GM19035 (cell line): ENCODE data around the gene ZEB1.
"Not testable (repeated sequence)": the region's sequence is repeated elsewhere in the genome, so short reads cannot be mapped to it uniquely, and the experiment has no call there.

ENCODE experiments used
- ATAC-seq: cut with Tn5 transposase; IDR thresholded peaks from one replicate; pipeline ENCODE4 v1.9.1; 2021; ENCODE audit not compliant: unreplicated experiment

Gene ZEB1

DNA sequence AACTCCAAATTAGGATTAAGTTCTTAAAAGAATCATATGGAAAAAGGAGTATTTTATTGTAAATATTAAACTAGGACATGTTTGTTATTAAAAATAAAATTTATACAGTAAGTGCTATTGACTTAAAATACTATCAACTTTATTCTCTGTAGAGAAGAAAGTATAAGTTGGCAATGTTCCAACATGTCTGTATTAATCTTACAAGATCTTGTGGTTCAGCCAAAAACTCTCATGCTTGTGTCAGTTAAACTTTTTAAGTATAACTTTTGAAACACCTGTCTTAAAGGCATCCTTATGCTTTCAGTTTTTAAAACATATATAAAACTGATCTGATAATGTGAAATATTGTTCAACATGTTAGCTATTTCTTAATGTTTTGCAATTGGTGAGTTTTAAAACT lies 160.7 kb downstream of the ZEB1 start:
- no peak for ATAC-seq

- ATAC-seq, result no peak
Observed at GRCh38 chr10:31483546-31483945, 164.5 kb downstream of the ZEB1 start.

- ATAC-seq, result no peak
Observed at GRCh38 chr10:31484431-31485135, 165.6 kb downstream of the ZEB1 start.

DNA sequence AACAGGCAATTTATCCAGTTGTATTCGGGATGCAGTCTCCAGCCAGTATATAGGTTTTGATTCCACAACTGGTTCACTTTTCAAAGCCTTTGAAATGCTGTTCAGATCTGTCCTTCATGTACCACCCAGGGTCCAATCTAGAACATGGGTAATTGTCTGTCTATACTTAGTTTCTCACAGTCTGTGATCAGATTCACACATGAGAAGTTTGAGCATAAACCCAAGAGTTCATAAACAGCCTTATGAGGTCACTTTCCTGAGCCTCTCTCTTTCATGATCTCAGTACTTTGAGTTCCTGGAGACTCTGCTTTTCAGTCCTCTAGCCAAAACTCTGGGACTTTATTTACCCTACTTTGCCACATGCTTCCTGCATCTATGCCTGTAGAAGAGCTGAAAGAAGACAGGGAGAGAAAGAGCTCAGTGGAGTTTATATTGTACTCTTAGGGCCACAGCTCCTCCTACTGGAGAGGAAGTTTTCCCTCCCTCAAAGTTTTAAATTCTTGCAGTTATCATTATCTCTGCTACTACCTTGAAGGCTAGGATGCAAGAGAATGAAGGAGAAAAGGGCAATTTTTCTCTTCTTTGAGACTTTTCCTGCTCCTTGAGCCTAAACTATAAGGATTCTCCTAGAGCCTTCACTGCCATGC lies 172.0 kb downstream of the ZEB1 start:
- no peak for ATAC-seq

GRCh38 chr10:31507427-31507826 lies 188.4 kb downstream of the ZEB1 start:
- ATAC-seq, result no peak

DNA sequence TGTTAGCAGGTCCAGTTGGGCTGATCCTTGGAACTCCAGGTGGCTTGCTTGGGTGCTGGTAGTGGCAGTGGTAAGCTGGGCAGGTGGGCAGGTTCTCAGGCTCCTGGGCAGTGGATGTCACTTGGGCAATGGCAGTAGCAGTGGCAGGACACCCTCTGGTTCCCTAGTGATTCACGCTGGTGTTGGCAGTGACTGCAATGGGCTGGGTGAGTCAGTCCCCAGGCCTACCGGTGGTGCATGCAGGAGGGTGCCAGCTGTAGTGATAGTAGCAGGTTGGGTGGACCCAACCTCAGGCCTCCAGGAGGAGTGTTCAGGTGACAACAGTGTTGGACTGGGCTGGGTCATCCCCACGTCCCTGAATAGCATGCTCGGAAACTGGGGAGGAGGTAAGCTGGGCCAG lies 189.2 kb downstream of the ZEB1 start:
- no peak for ATAC-seq

DNA sequence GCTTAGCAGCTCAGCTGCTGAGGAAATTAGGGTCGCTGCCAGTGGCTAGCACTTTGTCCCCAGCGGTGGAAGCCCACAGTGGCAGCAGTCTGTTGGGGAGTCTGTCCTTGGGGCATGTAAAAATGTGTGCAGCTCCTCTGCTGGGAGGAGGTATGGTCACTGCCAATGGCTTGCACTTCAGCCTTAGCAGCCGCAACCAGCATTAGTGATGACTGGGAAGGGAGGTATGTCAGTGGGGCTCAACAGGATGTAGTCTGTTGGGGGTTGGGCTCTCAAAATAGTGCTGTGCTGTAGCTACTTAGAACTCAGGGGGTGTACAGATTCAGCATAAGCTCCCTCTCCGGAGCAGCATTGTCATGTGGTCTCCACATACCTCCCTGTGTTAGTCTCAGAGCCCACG lies 189.9 kb downstream of the ZEB1 start:
- no peak for ATAC-seq

DNA sequence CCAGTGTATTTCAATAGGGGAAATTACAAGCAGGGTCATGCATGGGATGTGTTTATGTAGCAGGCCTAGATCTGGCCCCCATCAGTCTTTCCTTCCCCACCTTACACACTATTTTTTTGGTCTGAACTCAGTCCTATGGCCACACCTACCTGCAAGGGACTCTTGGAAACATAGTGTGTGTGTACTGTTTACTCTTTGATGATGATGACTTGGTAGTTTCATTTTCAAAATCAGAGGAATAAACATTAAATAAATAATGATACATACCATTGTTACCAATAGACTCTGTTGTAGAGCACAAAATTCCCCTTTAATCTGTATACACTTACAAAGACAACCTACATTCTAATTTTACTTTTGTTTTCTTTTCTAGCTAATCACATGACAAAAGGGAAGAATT lies 191.0 kb downstream of the ZEB1 start:
- ATAC-seq, result no peak

DNA sequence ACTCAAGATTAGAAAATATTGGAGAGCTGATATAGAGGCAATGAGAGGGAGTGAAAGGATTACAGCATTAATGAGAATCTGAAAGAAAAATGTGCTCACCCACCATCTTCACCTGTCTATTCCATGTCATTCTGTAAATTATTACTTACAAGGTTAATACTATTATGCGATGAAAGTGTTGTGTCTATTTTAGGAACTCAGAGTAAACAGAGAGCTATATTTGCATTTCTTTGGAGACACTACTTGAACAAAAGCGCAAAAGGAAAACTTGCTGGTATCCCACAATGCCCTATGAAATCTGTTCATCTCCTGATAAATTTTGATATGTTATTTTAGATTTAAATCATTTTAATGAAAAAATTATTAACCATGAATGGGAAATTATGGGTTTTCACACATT lies 196.1 kb downstream of the ZEB1 start:
- no peak for ATAC-seq

DNA sequence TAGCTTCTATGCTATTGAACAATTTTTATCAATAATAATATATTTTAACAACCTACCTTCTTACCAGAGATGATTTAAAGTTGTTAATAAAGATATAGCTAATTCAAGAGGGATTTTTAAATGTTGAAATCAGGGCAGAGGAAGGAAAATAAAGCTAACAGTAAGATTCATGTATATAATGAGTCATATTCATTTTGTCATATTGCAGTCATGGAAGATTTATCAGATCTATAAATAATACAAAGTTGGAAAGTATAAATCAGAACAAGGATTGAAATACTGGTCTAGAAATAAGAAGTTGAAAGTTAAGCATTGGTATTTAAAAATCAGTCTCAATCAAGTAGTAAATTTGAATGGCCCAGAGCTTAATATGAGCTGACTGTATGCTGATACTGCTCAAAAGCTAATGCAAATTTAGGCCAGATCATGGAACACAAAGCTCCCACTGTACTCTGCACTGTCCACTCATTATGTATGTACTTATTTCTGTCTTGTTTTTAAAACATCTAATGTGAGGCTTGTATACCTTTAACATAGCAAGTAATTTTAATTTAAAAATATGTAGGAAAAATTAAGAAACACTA lies 196.9 kb downstream of the ZEB1 start:
- no peak for ATAC-seq

DNA sequence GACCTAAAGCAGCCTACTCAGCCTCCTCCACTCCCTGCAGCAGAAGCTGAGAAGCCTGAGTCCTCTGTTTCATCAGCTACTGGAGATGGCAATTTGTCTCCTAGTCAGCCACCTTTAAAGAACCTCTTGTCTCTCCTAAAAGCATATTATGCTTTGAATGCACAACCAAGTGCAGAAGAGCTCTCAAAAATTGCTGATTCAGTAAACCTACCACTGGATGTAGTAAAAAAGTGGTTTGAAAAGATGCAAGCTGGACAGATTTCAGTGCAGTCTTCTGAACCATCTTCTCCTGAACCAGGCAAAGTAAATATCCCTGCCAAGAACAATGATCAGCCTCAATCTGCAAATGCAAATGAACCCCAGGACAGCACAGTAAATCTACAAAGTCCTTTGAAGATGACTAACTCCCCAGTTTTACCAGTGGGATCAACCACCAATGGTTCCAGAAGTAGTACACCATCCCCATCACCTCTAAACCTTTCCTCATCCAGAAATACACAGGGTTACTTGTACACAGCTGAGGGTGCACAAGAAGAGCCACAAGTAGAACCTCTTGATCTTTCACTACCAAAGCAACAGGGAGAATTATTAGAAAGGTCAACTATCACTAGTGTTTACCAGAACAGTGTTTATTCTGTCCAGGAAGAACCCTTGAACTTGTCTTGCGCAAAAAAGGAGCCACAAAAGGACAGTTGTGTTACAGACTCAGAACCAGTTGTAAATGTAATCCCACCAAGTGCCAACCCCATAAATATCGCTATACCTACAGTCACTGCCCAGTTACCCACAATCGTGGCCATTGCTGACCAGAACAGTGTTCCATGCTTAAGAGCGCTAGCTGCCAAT lies 202.2 kb downstream of the ZEB1 start:
- no peak for ATAC-seq

- no peak for ATAC-seq
Observed at GRCh38 chr10:31522820-31523219, 203.8 kb downstream of the ZEB1 start.

DNA sequence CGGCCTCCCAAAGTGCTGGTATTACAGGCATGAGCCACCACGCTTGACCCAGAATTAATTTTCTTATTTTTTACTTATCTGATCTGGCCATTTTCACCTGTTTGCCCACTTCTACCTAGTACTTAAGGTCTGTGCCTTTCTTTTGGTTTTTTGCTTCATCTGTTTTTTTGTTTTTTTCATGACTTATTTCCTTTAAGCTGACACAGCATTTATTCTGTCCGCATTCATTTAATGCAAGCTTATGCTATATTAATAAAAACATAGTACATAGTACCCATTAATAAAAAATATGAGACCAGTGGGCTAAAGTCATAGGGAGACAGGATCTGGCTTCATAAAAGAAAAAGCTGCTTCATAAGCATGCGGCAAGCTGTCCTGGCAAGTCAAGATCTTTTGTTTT lies 205.4 kb downstream of the ZEB1 start:
- ATAC-seq, result no peak

- ATAC-seq, result no peak
Observed at GRCh38 chr10:31526178-31526577, 207.2 kb downstream of the ZEB1 start.

GRCh38 chr10:31526681-31527080 lies 207.7 kb downstream of the ZEB1 start:
- no peak for ATAC-seq

DNA sequence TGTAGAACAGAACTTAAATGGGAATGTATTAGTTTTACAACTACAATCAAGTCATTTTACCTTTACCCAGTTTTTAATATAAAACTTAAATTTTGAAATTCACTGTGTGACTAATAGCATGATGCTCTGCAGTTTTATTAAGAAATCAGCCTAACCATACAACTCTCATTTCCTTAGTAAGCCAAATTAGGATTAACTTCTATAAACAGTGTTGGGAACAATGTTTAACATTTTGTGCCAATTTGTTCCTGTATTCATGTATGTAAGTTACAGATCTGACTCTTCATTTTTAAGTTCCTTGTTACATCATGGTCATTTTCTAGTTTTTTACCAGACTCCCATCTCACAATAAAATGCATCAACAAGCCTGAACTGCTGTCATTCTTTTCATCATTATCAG lies 209.8 kb downstream of the ZEB1 start:
- ATAC-seq, result no peak

- no peak for ATAC-seq
Observed at GRCh38 chr10:31536302-31536701, 217.3 kb downstream of the ZEB1 start.

DNA sequence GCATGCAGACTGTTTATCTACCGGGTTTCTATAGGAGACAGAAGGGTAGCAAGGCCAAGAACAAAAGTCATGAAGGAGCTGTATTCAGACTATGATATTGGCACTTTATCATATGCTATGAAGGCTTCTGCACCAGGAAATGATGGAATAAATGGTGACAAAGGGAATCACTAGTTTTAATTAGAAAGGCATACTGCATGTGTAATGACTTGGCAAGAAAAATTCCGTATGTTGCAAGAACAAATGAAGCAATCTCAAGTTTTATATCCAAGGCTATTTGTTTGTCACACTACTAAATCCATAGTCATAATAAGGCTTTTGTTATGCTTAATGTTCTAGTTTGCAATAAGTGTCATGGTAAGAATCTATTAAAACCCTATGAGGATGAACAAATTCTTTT lies 230.9 kb downstream of the ZEB1 start:
- no peak for ATAC-seq

DNA sequence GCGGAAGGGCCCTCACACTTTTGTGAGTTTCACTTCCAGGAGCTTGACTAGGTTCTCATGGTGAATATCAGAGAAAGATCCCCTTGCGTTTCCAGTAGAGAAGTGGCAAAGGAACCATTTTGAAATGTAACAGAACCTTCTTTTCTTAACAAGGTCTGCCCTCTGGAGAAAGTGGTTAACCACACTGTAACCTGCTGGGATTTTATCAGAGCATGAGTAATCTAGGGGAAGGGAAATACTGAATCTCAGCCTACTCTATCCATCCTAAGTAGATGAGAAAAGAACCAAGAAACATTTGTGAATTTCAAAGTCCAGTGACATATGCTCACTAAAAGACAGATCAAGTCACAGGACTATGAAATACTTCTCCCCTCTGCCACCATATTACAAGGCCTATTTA lies 235.5 kb downstream of the ZEB1 start:
- ATAC-seq, result no peak

DNA sequence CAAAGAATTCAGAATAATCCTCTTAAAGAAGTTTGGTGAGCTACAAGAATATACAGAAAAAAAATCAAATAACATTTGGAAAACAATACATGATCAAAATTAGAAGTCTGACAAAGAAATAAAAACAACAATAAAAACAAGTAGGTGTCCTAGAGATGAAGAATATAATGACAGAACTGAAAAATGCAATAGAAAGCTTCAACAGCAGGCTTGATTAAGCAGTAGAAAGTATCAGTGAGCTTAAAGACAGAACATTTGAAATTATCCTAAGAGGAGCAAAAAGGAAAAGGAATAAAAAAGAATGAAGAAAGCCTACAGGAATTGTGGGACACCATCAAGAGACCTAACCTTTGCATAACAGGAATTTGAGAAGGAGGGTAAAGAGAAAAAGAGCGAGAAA lies 238.8 kb downstream of the ZEB1 start:
- ATAC-seq, result no peak

- not testable (repeated sequence) for ATAC-seq
Observed at GRCh38 chr10:31568252-31568861, 249.3 kb downstream of the ZEB1 start.
